IPS DF 4.7 (cell line): ENCODE results near the gene GPR34.
"Not testable (repeated sequence)": the region's sequence is repeated elsewhere in the genome, so short reads cannot be mapped to it uniquely, and the experiment has no call there.

Experiments used
- DNase-seq: peaks from one replicate; pipeline ENCODE4 v3.0.0-alpha.2; 2013; ENCODE audit warnings: low spot score; ENCODE audit errors: extremely low read depth

GPR34 gene

GRCh38 chrX:41688835-41689234 lies at the start of gene GPR34:
Gene GPR34, plus strand, starts transcription at chrX:41688973. Its CDS starts 6,661 bp downstream, at chrX:41695634.
- no peak for DNase-seq

- not testable (repeated sequence) for DNase-seq
These were observed 42.6 kb upstream of the GPR34 start for GRCh38 chrX:41646201-41646600.

GRCh38 chrX:41653125-41653524 lies 35.6 kb upstream of the GPR34 start:
- DNase-seq = no peak

GRCh38 chrX:41655101-41655500 lies 33.7 kb upstream of the GPR34 start:
- DNase-seq = no peak

- DNase-seq = no peak
These were observed 33.1 kb upstream of the GPR34 start for GRCh38 chrX:41655631-41656030.

GRCh38 chrX:41661366-41662095 lies 27.2 kb upstream of the GPR34 start:
- DNase-seq = no peak

GRCh38 chrX:41664375-41664901 lies 24.3 kb upstream of the GPR34 start:
- no peak for DNase-seq

- no peak for DNase-seq
These were observed 23.9 kb upstream of the GPR34 start for GRCh38 chrX:41664908-41665307.

GRCh38 chrX:41665686-41666085 lies 23.1 kb upstream of the GPR34 start:
- DNase-seq = no peak

- DNase-seq = no peak
These were observed 22.5 kb upstream of the GPR34 start for GRCh38 chrX:41666251-41666650.

- no peak for DNase-seq
These were observed 21.1 kb upstream of the GPR34 start for GRCh38 chrX:41667631-41668030.

- DNase-seq = no peak
These were observed 18.7 kb upstream of the GPR34 start for GRCh38 chrX:41670112-41670511.

- DNase-seq = no peak
These were observed 17.7 kb upstream of the GPR34 start for GRCh38 chrX:41671082-41671481.

GRCh38 chrX:41672643-41673042 lies 16.1 kb upstream of the GPR34 start:
- DNase-seq = no peak

- not testable (repeated sequence) for DNase-seq
These were observed 12.4 kb upstream of the GPR34 start for GRCh38 chrX:41676361-41676760.

GRCh38 chrX:41677183-41678060 lies 11.4 kb upstream of the GPR34 start:
- DNase-seq = no peak

GRCh38 chrX:41684138-41684537 lies 4.6 kb upstream of the GPR34 start:
- no peak for DNase-seq

- DNase-seq = no peak
These were observed 3.8 kb upstream of the GPR34 start for GRCh38 chrX:41684940-41685339.

- DNase-seq = no peak
These were observed 2.0 kb upstream of the GPR34 start for GRCh38 chrX:41686788-41687187.

- DNase-seq = no peak
These were observed 617 bp upstream of the GPR34 start for GRCh38 chrX:41688156-41688555.

- no peak for DNase-seq
These were observed 938 bp downstream of the GPR34 start for GRCh38 chrX:41689711-41690110.

- DNase-seq = no peak
These were observed 3.5 kb downstream of the GPR34 start for GRCh38 chrX:41692162-41692749.
